Diencephalon (tissue), 1 donor: ENCODE data around the gene PCDHA6. TPM values are rescaled to one million over a fixed set of nuclear protein-coding genes. Genes with fewer than 3 reads are reported as not detected.

Experiments used
- total RNA-seq: library from RNA; depleted of rRNA; stranded (reverse); fragments of >200 nt; gene quantifications from one replicate; pipeline ENCODE4 v1.2.3, GENCODE V29; 2014

Gene PCDHA6
- total RNA-seq, 1 donor from 2014 or later: 26.3 TPM

DNA sequence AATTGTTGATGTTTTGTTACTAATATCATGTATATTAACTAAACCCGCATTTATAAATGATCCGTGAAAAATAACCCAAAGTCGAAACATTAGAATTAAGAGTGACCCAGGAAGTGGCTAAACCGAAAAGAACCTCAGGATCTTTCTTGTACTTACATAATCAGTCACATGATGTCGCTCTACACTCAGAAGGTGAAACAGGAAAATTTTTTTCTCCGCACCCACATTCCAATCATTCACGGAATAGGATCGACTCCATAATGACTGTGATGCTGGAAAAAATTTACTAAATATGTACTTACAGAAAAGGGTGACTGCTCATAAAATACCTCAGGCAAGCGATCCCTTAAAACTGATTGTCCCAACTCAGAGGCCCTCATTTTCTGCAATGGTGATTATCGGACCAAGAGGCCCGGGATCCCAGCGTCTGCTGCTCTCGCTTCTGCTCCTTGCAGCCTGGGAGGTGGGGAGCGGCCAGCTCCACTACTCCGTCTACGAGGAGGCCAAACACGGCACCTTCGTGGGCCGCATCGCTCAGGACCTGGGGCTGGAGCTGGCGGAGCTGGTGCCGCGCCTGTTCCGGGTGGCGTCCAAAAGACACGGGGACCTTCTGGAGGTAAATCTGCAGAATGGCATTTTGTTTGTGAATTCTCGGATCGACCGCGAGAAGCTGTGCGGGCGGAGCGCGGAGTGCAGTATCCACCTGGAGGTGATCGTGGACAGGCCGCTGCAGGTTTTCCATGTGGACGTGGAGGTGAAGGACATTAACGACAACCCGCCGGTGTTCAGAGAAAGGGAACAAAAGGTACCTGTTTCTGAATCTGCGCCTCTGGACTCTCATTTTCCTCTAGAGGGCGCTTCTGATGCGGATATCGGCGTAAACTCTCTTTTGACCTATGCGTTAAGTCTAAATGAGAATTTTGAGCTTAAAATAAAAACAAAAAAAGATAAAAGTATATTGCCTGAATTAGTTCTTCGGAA is 47.6 kb downstream of the PCDHA6 start, which contains the start of gene PCDHA12:
TSS of gene PCDHA12 (plus strand) at position 224 of the 981 bp plus-strand sequence. CDS start at position 389, 165 bp downstream.

Other genes with a start within 250 kb of the PCDHA6 start
- 12.9 TPM for gene CD14, start 194.8 kb upstream of the PCDHA6 start, total RNA-seq
- 4.6 TPM for gene TMCO6, start 188.5 kb upstream of the PCDHA6 start, total RNA-seq
- 37.1 TPM for gene NDUFA2, start 180.3 kb upstream of the PCDHA6 start, total RNA-seq
- 78.4 TPM for gene IK, start 180.1 kb upstream of the PCDHA6 start, total RNA-seq
- 13.4 TPM for gene WDR55, start 163.1 kb upstream of the PCDHA6 start, total RNA-seq
- 0.69 TPM for gene DND1, start 154.4 kb upstream of the PCDHA6 start, total RNA-seq
- gene HARS1, start 136.6 kb upstream of the PCDHA6 start, total RNA-seq: 68.0 TPM
- 28.1 TPM for gene HARS2, start 136.5 kb upstream of the PCDHA6 start, total RNA-seq
- gene ZMAT2, start 127.5 kb upstream of the PCDHA6 start, total RNA-seq: 42.9 TPM
- gene PCDHA1, start 41.8 kb upstream of the PCDHA6 start, total RNA-seq: 13.8 TPM
- 10.4 TPM for gene PCDHA2, start 33.1 kb upstream of the PCDHA6 start, total RNA-seq
- 20.1 TPM for gene PCDHA3, start 26.9 kb upstream of the PCDHA6 start, total RNA-seq
- gene PCDHA4, start 20.9 kb upstream of the PCDHA6 start, total RNA-seq: 15.0 TPM
- gene PCDHA5, start 6.3 kb upstream of the PCDHA6 start, total RNA-seq: 9.9 TPM
- gene PCDHA7, start 6.3 kb downstream of the PCDHA6 start, total RNA-seq: 15.2 TPM
- gene PCDHA8, start 13.2 kb downstream of the PCDHA6 start, total RNA-seq: 9.5 TPM
- 11.3 TPM for gene PCDHA9, start 20.4 kb downstream of the PCDHA6 start, total RNA-seq
- 11.5 TPM for gene PCDHA10, start 27.9 kb downstream of the PCDHA6 start, total RNA-seq
- 22.8 TPM for gene PCDHA11, start 41.0 kb downstream of the PCDHA6 start, total RNA-seq
- gene PCDHA12, start 47.3 kb downstream of the PCDHA6 start, total RNA-seq: 7.4 TPM
- 9.9 TPM for gene PCDHA13, start 54.2 kb downstream of the PCDHA6 start, total RNA-seq
- 42.7 TPM for gene PCDHAC1, start 98.3 kb downstream of the PCDHA6 start, total RNA-seq
- 47.1 TPM for gene PCDHAC2, start 138.5 kb downstream of the PCDHA6 start, total RNA-seq
- 0.46 TPM for gene PCDHB1, start 223.4 kb downstream of the PCDHA6 start, total RNA-seq